BJ (cell line): Measurements from ENCODE around the gene TMEM273. TPM values are rescaled to one million over a fixed set of nuclear protein-coding genes. Genes with fewer than 3 reads are reported as not detected.

Experiments
- CTCF ChIA-PET: fragments of 350-600 bp; formaldehyde crosslinking; extraction: SDS; loops from one replicate; lab custom pipeline; 2021; ENCODE audit warnings: antibody characterized with exemption, inconsistent platforms; lab: Yijun Ruan, JAX
- POLR2A ChIA-PET: fragments of 300-600 bp; sonication (Branson Sonifier 250); formaldehyde crosslinking; extraction: SDS; loops from one replicate; lab custom pipeline; 2021; ENCODE audit warnings: antibody characterized with exemption; lab: Charles Lee
- DNase-seq: peaks from one replicate; pipeline ENCODE4 v3.0.0-alpha.2; 2011; ENCODE audit warnings: low read depth
- H3K27me3 ChIP-seq: 2 replicates; pipeline ENCODE4 v1.6.0; 2011; ENCODE audit warnings: low read length; ENCODE audit not compliant: control insufficient read depth, insufficient read depth
- H3K36me3 ChIP-seq: 2 replicates; pipeline ENCODE4 v1.5.1; 2011; ENCODE audit warnings: low read length; ENCODE audit not compliant: control insufficient read depth, insufficient read depth
- H3K4me3 ChIP-seq: 2 replicates; pipeline ENCODE4 v1.5.1; 2011; ENCODE audit warnings: low read depth, mild to moderate bottlenecking, control low read depth, low read length
- polyA plus RNA-seq: library from polyadenylated mRNA; depleted of rRNA; stranded (reverse); fragments of >200 nt; gene quantifications from 2 replicates; pipeline ENCODE4 v1.2.3, GENCODE V29; 2011
- TF ChIP-seq, protein P1 (sequence below): IDR thresholded peaks from 2 replicates; pipeline ENCODE4 v1.5.1; 2011; ENCODE audit warnings: low read depth, mild to moderate bottlenecking, control low read depth, inconsistent platforms, low read length, moderate library complexity; ENCODE audit not compliant: insufficient read depth

The TMEM273 gene
- polyA plus RNA-seq, 1 experiment: not detected

DNA sequence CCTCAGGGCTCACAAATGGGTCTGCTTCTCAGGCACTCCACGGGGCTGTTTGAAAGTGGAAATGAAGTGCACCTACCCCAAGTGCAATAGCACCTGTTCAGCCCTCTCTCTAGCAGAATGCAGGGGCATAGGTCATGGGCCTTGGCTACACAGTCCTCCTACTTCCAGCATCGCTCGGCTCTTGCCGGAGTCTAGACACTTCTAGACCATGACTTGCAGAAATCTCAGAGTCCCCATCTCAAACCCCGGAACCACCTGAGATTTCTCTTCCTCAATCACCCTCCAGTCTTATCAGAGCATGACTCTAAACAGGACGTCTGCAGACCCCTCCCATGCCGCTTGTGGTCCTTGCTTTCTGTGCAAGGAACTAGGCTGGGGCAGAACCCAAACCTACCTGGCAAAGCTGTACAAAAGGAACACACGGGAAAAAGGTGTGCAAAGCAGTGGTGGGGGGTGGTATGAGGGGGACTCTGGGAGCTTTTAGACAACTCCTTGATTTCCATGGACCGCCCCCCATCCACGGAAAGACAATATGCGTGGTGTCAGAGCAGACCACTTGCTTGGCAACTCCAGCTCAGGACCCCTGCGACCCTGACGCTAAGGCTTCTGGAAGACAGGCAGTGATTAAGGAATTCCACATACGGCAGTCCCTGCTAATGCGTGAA lies 13.8 kb downstream of the TMEM273 start:
- Histone ChIP-seq H3K36me3 (no peaks in the 10 kb centered on the region), H3K4me3 (no peak overlapping the region), H3K27me3 (no peaks in the 10 kb centered on the region)
- ChIA-PET POLR2A (no interaction called here), CTCF (interaction anchor here (2.8 kb wide), 1 partner anchor 13 kb away, joined by 14 read pairs; no protein-coding TSS in a partner anchor)
- DNase-seq: no peak
- TF ChIP-seq, protein P1, sequence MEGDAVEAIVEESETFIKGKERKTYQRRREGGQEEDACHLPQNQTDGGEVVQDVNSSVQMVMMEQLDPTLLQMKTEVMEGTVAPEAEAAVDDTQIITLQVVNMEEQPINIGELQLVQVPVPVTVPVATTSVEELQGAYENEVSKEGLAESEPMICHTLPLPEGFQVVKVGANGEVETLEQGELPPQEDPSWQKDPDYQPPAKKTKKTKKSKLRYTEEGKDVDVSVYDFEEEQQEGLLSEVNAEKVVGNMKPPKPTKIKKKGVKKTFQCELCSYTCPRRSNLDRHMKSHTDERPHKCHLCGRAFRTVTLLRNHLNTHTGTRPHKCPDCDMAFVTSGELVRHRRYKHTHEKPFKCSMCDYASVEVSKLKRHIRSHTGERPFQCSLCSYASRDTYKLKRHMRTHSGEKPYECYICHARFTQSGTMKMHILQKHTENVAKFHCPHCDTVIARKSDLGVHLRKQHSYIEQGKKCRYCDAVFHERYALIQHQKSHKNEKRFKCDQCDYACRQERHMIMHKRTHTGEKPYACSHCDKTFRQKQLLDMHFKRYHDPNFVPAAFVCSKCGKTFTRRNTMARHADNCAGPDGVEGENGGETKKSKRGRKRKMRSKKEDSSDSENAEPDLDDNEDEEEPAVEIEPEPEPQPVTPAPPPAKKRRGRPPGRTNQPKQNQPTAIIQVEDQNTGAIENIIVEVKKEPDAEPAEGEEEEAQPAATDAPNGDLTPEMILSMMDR: no peak

DNA sequence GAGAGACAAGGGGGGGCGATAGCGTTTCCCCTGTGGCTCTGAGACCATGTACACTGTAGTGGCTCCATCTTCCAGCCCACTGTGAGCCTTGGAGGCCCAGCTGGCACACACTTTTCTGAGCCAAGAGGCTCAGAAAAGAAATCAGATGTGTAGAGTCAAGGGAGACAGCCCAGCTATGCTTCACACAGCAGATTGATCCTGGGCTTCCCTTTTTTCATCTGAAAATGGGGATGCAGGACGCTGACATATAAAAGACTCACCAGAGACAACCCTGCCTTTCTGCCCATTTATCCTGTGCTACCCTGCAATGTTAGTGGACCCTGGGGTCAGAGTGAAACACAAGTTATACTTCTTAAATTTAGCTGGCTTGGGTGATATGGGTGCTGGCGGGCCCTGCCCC lies 14.3 kb downstream of the TMEM273 start:
- Histone ChIP-seq H3K4me3 (no peak overlapping the region), H3K36me3 (no peaks in the 10 kb centered on the region), H3K27me3 (no peaks in the 10 kb centered on the region)
- ChIA-PET POLR2A (no interaction called here), CTCF (interaction anchor here (2.8 kb wide), 1 partner anchor 12 kb away, joined by 14 read pairs; no protein-coding TSS in a partner anchor)
- TF ChIP-seq, protein P1: no peak
- DNase-seq: no peak

DNA sequence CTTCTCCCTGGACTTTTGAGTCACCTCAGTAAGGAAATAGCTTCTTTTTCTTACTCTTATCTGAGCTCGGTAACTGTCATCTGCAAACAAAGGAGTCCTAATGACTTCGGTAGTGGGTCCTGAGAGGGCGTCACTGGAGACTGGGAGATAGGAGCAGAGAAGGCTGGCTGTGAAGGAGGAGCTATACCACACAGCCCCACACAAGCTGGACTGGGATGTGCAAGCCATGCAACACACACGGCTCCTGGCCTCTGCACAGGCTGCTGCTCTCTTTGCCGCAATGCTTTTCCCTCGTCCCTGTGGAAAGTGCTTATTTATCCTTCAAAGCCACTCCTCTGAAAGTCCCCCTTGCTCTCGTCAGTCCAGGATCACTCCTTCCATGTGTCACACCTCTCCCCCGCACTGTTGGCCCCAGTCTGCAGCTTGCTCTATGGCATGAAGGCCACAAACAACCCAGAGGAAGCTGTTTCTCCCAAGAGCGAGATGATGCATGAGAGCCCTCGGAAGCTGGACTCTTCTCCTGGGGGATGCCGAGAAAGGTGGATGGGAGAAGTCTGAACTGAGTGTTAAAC lies 14.9 kb downstream of the TMEM273 start:
- no peak for DNase-seq
- no peaks in the 10 kb centered on the region for H3K27me3 ChIP-seq
- POLR2A ChIA-PET: no interaction called here
- no peaks in the 10 kb centered on the region for H3K36me3 ChIP-seq
- TF ChIP-seq, protein P1: no peak
- no peak overlapping the region for H3K4me3 ChIP-seq
- CTCF ChIA-PET: interaction anchor here (2.8 kb wide), 1 partner anchor 12 kb away, joined by 14 read pairs; no protein-coding TSS in a partner anchor

DNA sequence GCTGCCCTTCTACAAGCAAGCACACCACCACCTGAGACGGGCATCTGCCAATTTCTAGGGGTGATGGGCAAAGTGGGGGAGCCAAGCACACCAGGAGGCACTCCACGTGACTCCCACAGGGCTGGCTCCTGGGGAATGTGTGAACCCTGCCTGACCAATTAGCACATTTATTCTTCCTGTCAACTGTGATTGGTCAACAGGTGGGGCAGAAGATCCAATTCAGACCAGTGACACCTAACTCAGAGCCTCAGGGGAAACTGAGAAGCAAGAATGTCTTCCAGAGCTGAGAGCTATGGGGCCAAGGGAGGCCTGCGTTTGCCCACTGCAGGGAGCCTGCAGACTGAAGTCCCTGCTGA lies 15.4 kb downstream of the TMEM273 start:
- TF ChIP-seq, protein P1: no peak
- no peak overlapping the region for H3K4me3 ChIP-seq
- H3K36me3 ChIP-seq: no peaks in the 10 kb centered on the region
- ChIA-PET CTCF (interaction anchor here (3.9 kb wide), 1 partner anchor 11 kb away, joined by 17 read pairs; no protein-coding TSS in a partner anchor), POLR2A (no interaction called here)
- DNase-seq: no peak
- H3K27me3 ChIP-seq: no peaks in the 10 kb centered on the region

DNA sequence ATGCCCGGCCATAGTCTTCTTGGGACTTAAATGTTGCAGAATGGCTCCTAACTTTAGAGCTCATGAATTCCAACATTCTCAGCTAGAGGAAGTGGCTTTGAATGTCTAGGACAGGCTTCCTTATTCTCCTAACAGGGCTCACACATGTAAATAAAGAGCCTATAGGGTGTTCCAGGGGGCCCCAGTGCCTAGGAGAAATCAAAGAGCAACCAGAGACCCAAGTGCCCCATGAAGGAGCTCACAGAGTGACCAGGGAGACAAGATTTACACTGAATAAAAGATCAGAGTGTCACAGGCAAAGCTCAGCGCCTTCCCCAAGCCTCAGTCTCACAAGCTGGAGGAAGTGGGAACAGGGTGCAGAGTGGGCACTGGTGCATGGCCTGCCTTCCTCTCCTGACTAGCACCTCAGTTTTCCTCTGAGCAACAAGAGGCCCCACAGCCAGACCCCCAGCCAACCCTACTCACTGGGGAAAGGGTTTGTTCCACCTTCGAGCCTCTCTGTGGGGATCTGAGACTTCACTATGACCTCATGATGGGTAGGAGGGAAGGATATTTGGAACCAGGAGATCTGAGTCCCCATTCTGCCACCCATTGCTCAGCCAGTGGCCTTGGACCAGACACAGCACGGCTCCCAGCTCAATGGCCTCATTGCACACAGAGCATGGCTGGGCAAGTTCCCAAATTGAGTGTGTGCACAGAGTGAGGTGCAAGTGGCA lies 16.0 kb downstream of the TMEM273 start:
- TF ChIP-seq, protein P1: no peak
- H3K4me3 ChIP-seq: no peak overlapping the region
- no peaks in the 10 kb centered on the region for H3K36me3 ChIP-seq
- POLR2A ChIA-PET: no interaction called here
- CTCF ChIA-PET: interaction anchor here (3.9 kb wide), 1 partner anchor 10 kb away, joined by 17 read pairs; no protein-coding TSS in a partner anchor
- no peaks in the 10 kb centered on the region for H3K27me3 ChIP-seq
- no peak for DNase-seq
